ENCODE data around the gene PAN2. TPM values are rescaled to one million over a fixed set of nuclear protein-coding genes. Genes with fewer than 3 reads are reported as not detected.
A peak's percentile ranks its signal among the peaks of the same experiment; 100 is the strongest.

PAN2 gene
- polyA plus RNA-seq, 3 donors: 8.8 to 120 (median 16.0) TPM

GRCh38 chr12:56298828-56299227, 35.0 kb downstream of the PAN2 start:
- Mint-ChIP-seq H3K36me3 (peaks cover 10 to 31% of the 10 kb centered on the region in 2 donors), H3K27me3 (ENCODE audit: low read depth in 3 of 3) (peaks cover 0 to 2% (median 0%) of the 10 kb centered on the region in 3 donors), H3K4me3 (peak overlapping the region; percentile 93 to 98), H3K4me1 (peaks cover 51% of the 10 kb centered on the region), H3K9me3 (no peaks in the 10 kb centered on the region), H3K27ac (peak overlapping the region in 6 of 7 donors; percentile 94 to 97 (median 96))
- peaks cover 58% of the 10 kb centered on the region for H4K20me1 ChIP-seq (ENCODE audit: insufficient read depth, low read length)
- no peaks in the 10 kb centered on the region for H3K27me3 ChIP-seq (ENCODE audit: control insufficient read depth in 2 of 2, insufficient read depth in 2 of 2, low read length in 2 of 2)
- no peaks in the 10 kb centered on the region for H3K9me3 ChIP-seq (replicated peaks in 1 of 2; ENCODE audit: control insufficient read depth in 1 of 2, insufficient read depth in 1 of 2, low read length in 2 of 2)
- H3K4me3 ChIP-seq (replicated peaks in 1 of 3; ENCODE audit: low read depth in 2 of 3, low read length in 3 of 3): peak overlapping the region in 2 of 3 experiments; percentile 61 to 84
- peak overlapping the region in 1 of 2 donors; percentile 95 for H3K27ac ChIP-seq (ENCODE audit: low read depth in 1 of 2, low read length in 2 of 2)
- no CpG with 5 or more reads among the region's 5 CpGs for WGBS (ENCODE audit: insufficient coverage)
- H3K9ac ChIP-seq (ENCODE audit: insufficient read depth, low read length, poor library complexity, severe bottlenecking): peak overlapping the region; percentile 94
- peak overlapping the region; percentile 99 for H3K4me2 ChIP-seq (replicated peaks; ENCODE audit: extremely low read depth, low read length, poor library complexity, severe bottlenecking)
- H3K79me2 ChIP-seq (ENCODE audit: insufficient read depth, low read length): peaks cover 73% of the 10 kb centered on the region
- DNase-seq: no peak
- TF ChIP-seq CTCF (IDR thresholded peaks at IDR 0.05): no peak
- no peak overlapping the region for H2AFZ ChIP-seq (ENCODE audit: insufficient read depth, low read depth, low read length, poor library complexity, severe bottlenecking)
- peaks cover 41 to 49% of the 10 kb centered on the region in 2 donors for H3K4me1 ChIP-seq (ENCODE audit: control insufficient read depth in 1 of 2, insufficient read depth in 2 of 2, low read length in 2 of 2)
- H3K36me3 ChIP-seq (replicated peaks in 1 of 2; ENCODE audit: control insufficient read depth in 1 of 2, insufficient read depth in 2 of 2, low read length in 2 of 2): peaks cover 4 to 22% of the 10 kb centered on the region in 2 donors
- intact Hi-C loops (cut with micrococcal nuclease): no loop called here

- H4K20me1 ChIP-seq (ENCODE audit: insufficient read depth, low read length): peaks cover 73% of the 10 kb centered on the region
- Mint-ChIP-seq H3K4me3 (no peak overlapping the region), H3K36me3 (peaks cover 13 to 32% of the 10 kb centered on the region in 2 donors), H3K9me3 (no peaks in the 10 kb centered on the region), H3K27ac (peak overlapping the region in 5 of 7 donors; percentile 22 to 83 (median 73)), H3K27me3 (ENCODE audit: low read depth in 3 of 3) (peaks cover 0 to 2% (median 0%) of the 10 kb centered on the region in 3 donors), H3K4me1 (peaks cover 51% of the 10 kb centered on the region)
- no peaks in the 10 kb centered on the region for H3K27me3 ChIP-seq (ENCODE audit: control insufficient read depth in 2 of 2, insufficient read depth in 2 of 2, low read length in 2 of 2)
- H3K9me3 ChIP-seq (replicated peaks in 1 of 2; ENCODE audit: control insufficient read depth in 1 of 2, insufficient read depth in 1 of 2, low read length in 2 of 2): no peaks in the 10 kb centered on the region
- WGBS (ENCODE audit: insufficient coverage): 82% methylated on average over 4 of the region's 8 CpGs
- H3K9ac ChIP-seq (ENCODE audit: insufficient read depth, low read length, poor library complexity, severe bottlenecking): no peak overlapping the region
- no peak overlapping the region for H3K4me3 ChIP-seq (replicated peaks in 1 of 3; ENCODE audit: low read depth in 2 of 3, low read length in 3 of 3)
- H2AFZ ChIP-seq (ENCODE audit: insufficient read depth, low read depth, low read length, poor library complexity, severe bottlenecking): no peak overlapping the region
- DNase-seq: no peak
- H3K4me2 ChIP-seq (replicated peaks; ENCODE audit: extremely low read depth, low read length, poor library complexity, severe bottlenecking): no peak overlapping the region
- H3K27ac ChIP-seq (ENCODE audit: low read depth in 1 of 2, low read length in 2 of 2): peak overlapping the region in 1 of 2 donors; percentile 95
- intact Hi-C loops (cut with micrococcal nuclease): no loop called here
- H3K4me1 ChIP-seq (ENCODE audit: control insufficient read depth in 1 of 2, insufficient read depth in 2 of 2, low read length in 2 of 2): peaks cover 41 to 49% of the 10 kb centered on the region in 2 donors
- no peak for TF ChIP-seq CTCF (IDR thresholded peaks at IDR 0.05)
- peaks cover 88% of the 10 kb centered on the region for H3K79me2 ChIP-seq (ENCODE audit: insufficient read depth, low read length)
- peaks cover 5 to 24% of the 10 kb centered on the region in 2 donors for H3K36me3 ChIP-seq (replicated peaks in 1 of 2; ENCODE audit: control insufficient read depth in 1 of 2, insufficient read depth in 2 of 2, low read length in 2 of 2)
These were observed 36.4 kb downstream of the PAN2 start for GRCh38 chr12:56297400-56297799.

All from CD14-positive monocyte (primary cell).